SK-N-SH (cell line): Measurements from ENCODE around the gene DIS3L2. TPM values are rescaled to one million over a fixed set of nuclear protein-coding genes. Genes with fewer than 3 reads are reported as not detected.
"Not testable (repeated sequence)": the region's sequence is repeated elsewhere in the genome, so short reads cannot be mapped to it uniquely, and the experiment has no call there.

Experiments
- CTCF ChIA-PET: fragments of 300-600, 350-600 bp; formaldehyde crosslinking; extraction: SDS; loops from one replicate; lab custom pipeline; 2021; lab: Yijun Ruan, JAX
- POLR2A ChIA-PET: fragments of 350-600 bp; sonication (Branson Sonifier 250); formaldehyde crosslinking; extraction: SDS; loops from one replicate; lab custom pipeline; 2020; ENCODE audit warnings: antibody characterized with exemption, inconsistent platforms; lab: Yijun Ruan, JAX
- DNase-seq: peaks from one replicate; pipeline ENCODE4 v3.0.0; 2012
- H2AFZ ChIP-seq: fragments of 200-600 bp; sonication (generic); 2 replicates; pipeline ENCODE4 v1.8.1; 2016; ENCODE audit warnings: antibody characterized with exemption, mild to moderate bottlenecking, low read depth
- H3F3A ChIP-seq: fragments of 200-600 bp; sonication (generic); replicated peaks from 2 replicates; pipeline ENCODE3; 2016; ENCODE audit warnings: antibody characterized with exemption, mild to moderate bottlenecking; ENCODE audit not compliant: insufficient read depth
- H3K27ac ChIP-seq, 2 experiments: fragments of 200-500 bp in 1 of 2; fragments of 200-600 bp in 1 of 2; sonication (Bioruptor generic) in 1 of 2; sonication (generic), shearing (Covaris generic) in 1 of 2; 2 replicates each; pipeline versions ENCODE4 v1.5.1 to v1.6.1; 2014 to 2016; ENCODE audit warnings: low read depth in 2 of 2, inconsistent platforms in 1 of 2, low read length in 1 of 2, mild to moderate bottlenecking in 1 of 2, mixed read lengths in 1 of 2
- H3K27me3 ChIP-seq: fragments of 200-600 bp; sonication (generic), shearing (Covaris generic); 2 replicates; pipeline ENCODE4 v1.6.1; 2016; ENCODE audit warnings: mixed run types; ENCODE audit not compliant: insufficient read depth
- H3K36me3 ChIP-seq, 2 experiments: fragments of 200-500 bp in 1 of 2; fragments of 200-600 bp in 1 of 2; sonication (Bioruptor generic) in 1 of 2; sonication (generic) in 1 of 2; replicated peaks in 1 of 2; 2 replicates each; pipeline versions ENCODE3 to v1.5.1; 2014 to 2016; ENCODE audit warnings: low read length in 1 of 2, mild to moderate bottlenecking in 1 of 2; ENCODE audit not compliant: insufficient read depth in 2 of 2, control insufficient read depth in 1 of 2
- H3K4me1 ChIP-seq, 2 experiments: fragments of 200-500 bp in 1 of 2; fragments of 200-600 bp in 1 of 2; sonication (Bioruptor generic) in 1 of 2; sonication (generic), shearing (Covaris generic) in 1 of 2; 2 replicates each; pipeline versions ENCODE4 v1.5.1 to v1.6.1; 2014 to 2016; ENCODE audit warnings: low read depth in 1 of 2, low read length in 1 of 2, mixed run types in 1 of 2; ENCODE audit not compliant: insufficient read depth in 2 of 2, control insufficient read depth in 1 of 2
- H3K4me2 ChIP-seq: fragments of 200-600 bp; sonication (generic), shearing (Covaris generic); 2 replicates; pipeline ENCODE4 v1.6.1; 2017; ENCODE audit warnings: mixed run types
- H3K4me3 ChIP-seq, 2 experiments: fragments of 200-500 bp in 1 of 2; fragments of 200-600 bp in 1 of 2; sonication (Bioruptor generic) in 1 of 2; sonication (generic), shearing (Covaris generic) in 1 of 2; 2 replicates each; pipeline versions ENCODE4 v1.5.1 to v1.8.1; 2014 to 2016; ENCODE audit warnings: low read depth in 2 of 2, inconsistent platforms in 1 of 2, low read length in 1 of 2, mild to moderate bottlenecking in 1 of 2, mixed read lengths in 1 of 2, moderate library complexity in 1 of 2
- H3K79me2 ChIP-seq: fragments of 200-600 bp; sonication (generic); 2 replicates; pipeline ENCODE4 v1.8.1; 2017; ENCODE audit warnings: mild to moderate bottlenecking; ENCODE audit not compliant: insufficient read depth
- H3K9ac ChIP-seq: fragments of 200-600 bp; sonication (generic); 2 replicates; pipeline ENCODE4 v1.6.1; 2017; ENCODE audit warnings: mixed run types
- H3K9me2 ChIP-seq: fragments of 200-600 bp; sonication (generic); 2 replicates; pipeline ENCODE4 v1.6.1; 2017; ENCODE audit warnings: mixed run types
- H3K9me3 ChIP-seq: fragments of 200-600 bp; sonication (generic); 2 replicates; pipeline ENCODE4 v1.6.1; 2017; ENCODE audit warnings: mixed run types, mild to moderate bottlenecking, moderate library complexity
- H4K20me1 ChIP-seq: fragments of 200-600 bp; sonication (generic); 2 replicates; pipeline ENCODE4 v1.6.1; 2017; ENCODE audit warnings: mild to moderate bottlenecking, mixed run types; ENCODE audit not compliant: insufficient read depth
- CHD2 ChIP-seq: fragments of 150-350 bp; IDR thresholded peaks from 2 replicates; pipeline ENCODE4 v1.6.1; 2018; ENCODE audit warnings: low read length; ENCODE audit not compliant: partially characterized antibody
- ELF1 ChIP-seq: IDR thresholded peaks from 2 replicates; pipeline ENCODE4 v1.4.0; 2012
- EP300 ChIP-seq, 2 experiments: IDR thresholded peaks; 2 replicates each; pipeline versions ENCODE4 v1.4.0 to v1.6.1; 2012; ENCODE audit warnings: borderline replicate concordance in 1 of 2, low read depth in 1 of 2, low read length in 1 of 2
- EZH2phosphoT487 ChIP-seq: fragments of 200-600 bp; sonication (generic); IDR thresholded peaks from 2 replicates; pipeline ENCODE4 v1.6.1; 2017; ENCODE audit warnings: low read depth, mixed run types, mild to moderate bottlenecking, antibody characterized with exemption, moderate library complexity, borderline replicate concordance
- FOSL2 ChIP-seq: IDR thresholded peaks from 2 replicates; pipeline ENCODE4 v1.4.0; 2012; ENCODE audit warnings: low read depth, mild to moderate bottlenecking, moderate library complexity, borderline replicate concordance
- GABPA ChIP-seq: IDR thresholded peaks from 2 replicates; pipeline ENCODE4 v1.4.0; 2012; ENCODE audit warnings: low read depth, mild to moderate bottlenecking
- JUND ChIP-seq: IDR thresholded peaks from 2 replicates; pipeline ENCODE4 v1.4.0; 2012
- MEF2A ChIP-seq: IDR thresholded peaks from 2 replicates; pipeline ENCODE4 v1.4.0; 2012; ENCODE audit warnings: low read depth, borderline replicate concordance
- NFIC ChIP-seq: IDR thresholded peaks from 2 replicates; pipeline ENCODE4 v1.4.0; 2012; ENCODE audit warnings: borderline replicate concordance
- NRF1 ChIP-seq: IDR thresholded peaks from 2 replicates; pipeline ENCODE4 v1.6.1; 2012; ENCODE audit warnings: low read depth, mild to moderate bottlenecking, low read length
- RAD21 ChIP-seq: IDR thresholded peaks from 2 replicates; pipeline ENCODE4 v1.6.1; 2012; ENCODE audit warnings: mild to moderate bottlenecking, low read length
- RFX5 ChIP-seq: IDR thresholded peaks from 2 replicates; pipeline ENCODE4 v1.6.1; 2012; ENCODE audit warnings: mild to moderate bottlenecking, improper control_type of control experiment, low read length
- RXRA ChIP-seq: IDR thresholded peaks from 2 replicates; pipeline ENCODE4 v1.4.0; 2012; ENCODE audit warnings: low read depth, mild to moderate bottlenecking, borderline replicate concordance
- SIN3A ChIP-seq: IDR thresholded peaks from 2 replicates; pipeline ENCODE4 v1.6.1; 2012; ENCODE audit warnings: low read depth, mild to moderate bottlenecking, low read length, moderate library complexity, borderline replicate concordance
- TCF12 ChIP-seq: IDR thresholded peaks from 2 replicates; pipeline ENCODE4 v1.4.0; 2012
- TEAD4 ChIP-seq: IDR thresholded peaks from 2 replicates; pipeline ENCODE4 v1.4.0; 2012; ENCODE audit warnings: mild to moderate bottlenecking, borderline replicate concordance; ENCODE audit not compliant: insufficient read depth
- USF1 ChIP-seq: IDR thresholded peaks from 2 replicates; pipeline ENCODE4 v1.4.0; 2012; ENCODE audit warnings: low read depth, borderline replicate concordance
- ZBTB33 ChIP-seq: IDR thresholded peaks from 2 replicates; pipeline ENCODE4 v1.4.0; 2012; ENCODE audit warnings: low read depth, borderline replicate concordance
- WGBS: methylation state at CpG from one replicate; pipeline ENCODE4 v1.1.6; 2017; ENCODE audit warnings: low lambda C conversion rate; 5-methylcytosine and 5-hydroxymethylcytosine counted together
- polyA plus RNA-seq, 3 experiments: library from polyadenylated mRNA; depleted of rRNA; stranded (reverse); fragments of >200 nt; gene quantifications; 2 replicates each; pipeline ENCODE4 v1.2.3, GENCODE V29; 2012
- TF ChIP-seq, protein P1 (sequence below): fragments of 150-350 bp; IDR thresholded peaks from 2 replicates; pipeline ENCODE4 v1.6.1; 2016; ENCODE audit warnings: mild to moderate bottlenecking, low read depth, low read length

DIS3L2 gene
- polyA plus RNA-seq, 1 of the 3 experiments (the other 2 are of a cell fraction), result 17.9 TPM

DNA sequence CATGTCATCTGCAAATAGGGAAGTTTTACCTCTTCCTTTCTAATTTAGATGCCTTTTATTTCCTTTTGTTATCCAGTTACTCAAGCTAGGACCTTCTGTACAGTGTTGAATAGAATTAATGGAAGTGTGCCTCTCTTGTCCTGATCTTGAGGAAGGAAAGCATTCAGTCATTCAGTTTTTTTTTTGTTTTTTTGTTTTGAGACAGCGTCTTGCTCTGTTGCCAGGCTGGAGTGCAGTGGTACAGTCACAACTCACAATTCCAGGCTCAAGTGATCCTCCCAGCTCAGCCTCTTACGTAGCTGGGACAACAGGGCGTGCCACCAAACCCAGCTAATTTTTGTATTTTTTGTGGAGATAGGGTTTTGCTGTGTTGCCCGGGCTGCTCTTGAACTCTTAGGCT is 213.1 kb downstream of the DIS3L2 start:
- no peaks in the 10 kb centered on the region for H3K79me2 ChIP-seq
- no peak overlapping the region for H3K4me2 ChIP-seq
- H3K9ac ChIP-seq, result no peak overlapping the region
- H3K36me3 ChIP-seq, result no peaks in the 10 kb centered on the region
- H2AFZ ChIP-seq, result no peak overlapping the region
- no peaks in the 10 kb centered on the region for H3K9me2 ChIP-seq
- DNase-seq, result no peak
- no peaks in the 10 kb centered on the region for H4K20me1 ChIP-seq
- no peak overlapping the region for H3K4me3 ChIP-seq
- ChIA-PET POLR2A (no interaction called here), CTCF (no interaction called here)
- H3K27ac ChIP-seq, result no peak overlapping the region
- no peak for TF ChIP-seq SIN3A
- TF ChIP-seq NRF1, result no peak
- no peak for TF ChIP-seq JUND
- no peak for TF ChIP-seq NFIC
- TF ChIP-seq TEAD4, result no peak
- TF ChIP-seq EP300 (IDR thresholded peaks at IDR 0.05; ENCODE audit: borderline replicate concordance in 1 of 2, low read depth in 1 of 2, low read length in 1 of 2), result no peak
- no peak for TF ChIP-seq MEF2A
- no peak for TF ChIP-seq RFX5
- TF ChIP-seq, protein P1, sequence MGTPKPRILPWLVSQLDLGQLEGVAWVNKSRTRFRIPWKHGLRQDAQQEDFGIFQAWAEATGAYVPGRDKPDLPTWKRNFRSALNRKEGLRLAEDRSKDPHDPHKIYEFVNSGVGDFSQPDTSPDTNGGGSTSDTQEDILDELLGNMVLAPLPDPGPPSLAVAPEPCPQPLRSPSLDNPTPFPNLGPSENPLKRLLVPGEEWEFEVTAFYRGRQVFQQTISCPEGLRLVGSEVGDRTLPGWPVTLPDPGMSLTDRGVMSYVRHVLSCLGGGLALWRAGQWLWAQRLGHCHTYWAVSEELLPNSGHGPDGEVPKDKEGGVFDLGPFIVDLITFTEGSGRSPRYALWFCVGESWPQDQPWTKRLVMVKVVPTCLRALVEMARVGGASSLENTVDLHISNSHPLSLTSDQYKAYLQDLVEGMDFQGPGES, result no peak
- no peak for TF ChIP-seq USF1
- TF ChIP-seq GABPA, result no peak
- no peaks in the 10 kb centered on the region for H3F3A ChIP-seq
- no peaks in the 10 kb centered on the region for H3K4me1 ChIP-seq
- H3K9me3 ChIP-seq, result no peaks in the 10 kb centered on the region
- H3K27me3 ChIP-seq, result no peaks in the 10 kb centered on the region
- WGBS, result 89% methylated on average over 4 of the region's 4 CpGs

DNA sequence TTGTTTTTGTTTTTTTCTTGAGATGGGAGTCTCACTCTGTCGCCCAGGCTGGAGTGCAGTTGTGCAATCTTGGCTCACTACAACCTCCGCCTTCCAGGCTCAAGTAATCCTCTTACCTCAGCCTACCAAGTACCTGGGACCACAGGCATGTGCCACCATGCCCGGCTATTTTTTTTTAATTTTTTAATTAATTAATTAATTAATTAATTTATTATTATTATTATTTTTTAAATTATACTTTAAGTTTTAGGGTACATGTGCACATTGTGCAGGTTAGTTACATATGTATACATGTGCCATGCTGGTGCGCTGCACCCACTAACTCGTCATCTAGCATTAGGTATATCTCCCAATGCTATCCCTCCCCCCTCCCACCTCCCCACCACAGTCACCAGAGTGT is 215.1 kb downstream of the DIS3L2 start:
- 95% methylated on average over 5 of the region's 5 CpGs for WGBS
- CTCF ChIA-PET, H3K9ac ChIP-seq, DNase-seq, H3K27ac ChIP-seq, H4K20me1 ChIP-seq, H3K4me1 ChIP-seq, H3K9me2 ChIP-seq, H3K4me2 ChIP-seq, H3K27me3 ChIP-seq, H3K36me3 ChIP-seq, H3K9me3 ChIP-seq, H2AFZ ChIP-seq, H3F3A ChIP-seq, H3K4me3 ChIP-seq, H3K79me2 ChIP-seq, POLR2A ChIA-PET: not testable (repeated sequence)

DNA sequence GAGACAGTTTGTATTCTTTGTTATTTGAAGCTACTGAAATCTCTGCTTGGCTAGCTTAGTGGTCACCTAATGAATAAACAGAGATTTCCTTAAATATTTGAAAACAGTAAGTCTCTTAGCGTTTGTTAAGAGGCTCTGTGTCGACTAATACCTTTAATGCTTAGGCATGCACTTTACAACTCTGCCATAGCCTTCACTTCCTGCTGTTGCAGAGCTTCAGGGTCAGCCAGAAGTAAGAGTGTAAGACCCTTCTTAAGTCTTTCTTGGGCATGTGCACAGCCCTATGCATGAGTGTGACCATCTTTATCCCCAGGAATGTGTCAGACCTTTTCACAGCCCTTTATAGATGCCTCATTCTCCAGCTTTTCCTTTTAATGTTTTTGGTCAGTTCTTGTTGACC is 221.8 kb downstream of the DIS3L2 start:
- Histone ChIP-seq H3K9ac (no peak overlapping the region), H2AFZ (no peak overlapping the region), H3K4me3 (no peak overlapping the region; a peak in 1 of 4 replicates), H3K4me2 (no peak overlapping the region), H4K20me1 (no peaks in the 10 kb centered on the region), H3F3A (no peaks in the 10 kb centered on the region), H3K27ac (no peak overlapping the region), H3K9me2 (no peaks in the 10 kb centered on the region), H3K36me3 (peaks cover 0 to 23% of the 10 kb centered on the region in 2 experiments), H3K27me3 (no peaks in the 10 kb centered on the region), H3K79me2 (no peaks in the 10 kb centered on the region), H3K9me3 (no peaks in the 10 kb centered on the region), H3K4me1 (no peaks in the 10 kb centered on the region)
- DNase-seq, result no peak
- CTCF ChIA-PET, result interaction anchor here (0.6 to 1.6 kb wide), 4 partner anchors 15 to 254 kb away, joined by 3 to 4 read pairs (median 3); no protein-coding TSS in a partner anchor
- POLR2A ChIA-PET, result no interaction called here
- WGBS, result 97% methylated on average over 2 of the region's 2 CpGs
- no peak for TF ChIP-seq SIN3A
- no peak for TF ChIP-seq FOSL2
- no peak for TF ChIP-seq JUND
- TF ChIP-seq EP300 (IDR thresholded peaks at IDR 0.05; ENCODE audit: borderline replicate concordance in 1 of 2, low read depth in 1 of 2, low read length in 1 of 2), result no peak
- TF ChIP-seq EZH2phosphoT487, result no peak
- TF ChIP-seq RXRA, result no peak
- no peak for TF ChIP-seq NFIC
- no peak for TF ChIP-seq USF1
- no peak for TF ChIP-seq NRF1
- TF ChIP-seq RFX5, result no peak
- no peak for TF ChIP-seq ZBTB33
- no peak for TF ChIP-seq RAD21
- TF ChIP-seq ELF1, result no peak
- TF ChIP-seq TCF12, result no peak
- no peak for TF ChIP-seq CHD2
